Measurements from ENCODE around the gene IL34.

DNA sequence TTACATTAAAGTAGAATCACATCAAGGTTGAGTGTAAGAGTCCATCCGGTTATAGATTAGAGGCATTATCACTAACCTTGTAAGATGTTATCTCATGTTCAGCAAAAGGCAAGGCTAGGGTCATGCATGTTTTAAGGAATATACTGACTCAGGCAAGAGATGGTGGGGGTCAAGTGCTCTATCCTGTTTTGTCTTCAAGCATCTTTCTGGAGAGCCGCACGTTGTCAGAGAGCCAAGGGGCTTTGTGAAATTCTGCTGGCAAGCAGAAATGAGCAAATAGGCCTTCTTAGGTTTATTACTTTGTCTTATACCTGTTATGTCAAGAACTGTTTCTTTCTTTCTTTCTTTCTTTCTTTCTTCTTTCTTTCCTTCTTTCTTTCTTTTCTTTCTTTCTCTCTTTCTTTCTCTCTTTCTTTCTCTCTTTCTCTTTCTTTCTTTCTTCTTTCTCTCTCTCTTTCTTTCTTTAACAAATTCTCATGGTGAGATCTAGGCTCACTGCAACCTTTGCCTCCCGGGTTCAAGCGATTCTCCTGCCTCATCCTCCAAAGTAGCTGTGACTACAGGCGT, 47.3 kb upstream of the IL34 start:
- TF ChIP-seq, protein P1, sequence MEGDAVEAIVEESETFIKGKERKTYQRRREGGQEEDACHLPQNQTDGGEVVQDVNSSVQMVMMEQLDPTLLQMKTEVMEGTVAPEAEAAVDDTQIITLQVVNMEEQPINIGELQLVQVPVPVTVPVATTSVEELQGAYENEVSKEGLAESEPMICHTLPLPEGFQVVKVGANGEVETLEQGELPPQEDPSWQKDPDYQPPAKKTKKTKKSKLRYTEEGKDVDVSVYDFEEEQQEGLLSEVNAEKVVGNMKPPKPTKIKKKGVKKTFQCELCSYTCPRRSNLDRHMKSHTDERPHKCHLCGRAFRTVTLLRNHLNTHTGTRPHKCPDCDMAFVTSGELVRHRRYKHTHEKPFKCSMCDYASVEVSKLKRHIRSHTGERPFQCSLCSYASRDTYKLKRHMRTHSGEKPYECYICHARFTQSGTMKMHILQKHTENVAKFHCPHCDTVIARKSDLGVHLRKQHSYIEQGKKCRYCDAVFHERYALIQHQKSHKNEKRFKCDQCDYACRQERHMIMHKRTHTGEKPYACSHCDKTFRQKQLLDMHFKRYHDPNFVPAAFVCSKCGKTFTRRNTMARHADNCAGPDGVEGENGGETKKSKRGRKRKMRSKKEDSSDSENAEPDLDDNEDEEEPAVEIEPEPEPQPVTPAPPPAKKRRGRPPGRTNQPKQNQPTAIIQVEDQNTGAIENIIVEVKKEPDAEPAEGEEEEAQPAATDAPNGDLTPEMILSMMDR (IDR thresholded peaks at IDR 0.05): no peak
- no peak for TF ChIP-seq POLR2A (IDR thresholded peaks at IDR 0.05)
